Gastroesophageal sphincter (tissue), 4 donors: ENCODE data around the gene LAMA4. TPM values are rescaled to one million over a fixed set of nuclear protein-coding genes. Genes with fewer than 3 reads are reported as not detected.

Experiments used
- ATAC-seq: fragments of 150-250 bp; one replicate; pipeline ENCODE4 v1.9.1; 2016; ENCODE audit warnings: mild to moderate bottlenecking, moderate library complexity
- H3K27ac ChIP-seq, 4 donors: fragments of 200-600 bp; sonication (generic) in 3 of 4; 1 replicate in 3 of 4; 2 replicates in 1 of 4; pipeline ENCODE4 v1.5.1; 2016 to 2019
- H3K27me3 ChIP-seq: fragments of 200-600 bp; sonication (generic); one replicate; pipeline ENCODE4 v1.5.1; 2019
- H3K36me3 ChIP-seq, 2 donors: fragments of 200-600 bp; sonication (generic); one replicate each; pipeline ENCODE4 v1.5.1; 2019; ENCODE audit warnings: control low read depth in 1 of 2
- H3K4me1 ChIP-seq, 3 donors: fragments of 200-600 bp; sonication (generic); 1 replicate in 2 of 3; 2 replicates in 1 of 3; pipeline ENCODE4 v1.5.1; 2016 to 2019; ENCODE audit warnings: control low read depth in 2 of 3
- H3K4me3 ChIP-seq, 2 donors: fragments of 200-600 bp; sonication (generic); one replicate each; pipeline ENCODE4 v1.5.1; 2019; ENCODE audit warnings: mild to moderate bottlenecking in 1 of 2, moderate library complexity in 1 of 2
- H3K9me3 ChIP-seq, 3 donors: fragments of 200-600 bp; sonication (generic); one replicate each; pipeline ENCODE4 v1.5.1; 2017 to 2019; ENCODE audit warnings: control low read depth in 2 of 3
- EP300 ChIP-seq: sonication (generic); formaldehyde crosslinking; IDR thresholded peaks from one replicate; pipeline ENCODE4 v1.6.1; 2017; ENCODE audit warnings: antibody characterized with exemption, mild to moderate bottlenecking
- POLR2A ChIP-seq, 2 donors: fragments of 450-650 bp; IDR thresholded peaks; one replicate each; pipeline ENCODE4 v1.6.1; 2017; ENCODE audit warnings: antibody characterized with exemption in 2 of 2, mild to moderate bottlenecking in 2 of 2, moderate library complexity in 1 of 2
- POLR2AphosphoS5 ChIP-seq: sonication (generic); formaldehyde crosslinking; IDR thresholded peaks from one replicate; pipeline ENCODE4 v1.6.1; 2017; ENCODE audit warnings: antibody characterized with exemption
- WGBS, 2 donors: methylation state at CpG; one replicate each; pipeline ENCODE4 v1.1.5; 2018; ENCODE audit warnings: low coverage in 1 of 2; 5-methylcytosine and 5-hydroxymethylcytosine counted together
- total RNA-seq, 4 donors: library from RNA; depleted of rRNA; stranded (reverse); fragments of >200 nt; gene quantifications; one replicate each; pipeline ENCODE4 v1.1.0, GENCODE V29; 2016
- TF ChIP-seq, protein P1 (sequence below), 4 experiments: fragments of 200-600 bp in 2 of 4; fragments of 450-650 bp in 2 of 4; sonication (generic) in 1 of 4; IDR thresholded peaks; one replicate each; pipeline ENCODE4 v1.5.1; 2017 to 2019; ENCODE audit warnings: antibody characterized with exemption in 4 of 4, mild to moderate bottlenecking in 2 of 4, moderate library complexity in 2 of 4

Gene LAMA4
- total RNA-seq, 4 donors from 2014 or later, result 240 to 305 (median 265) TPM

DNA sequence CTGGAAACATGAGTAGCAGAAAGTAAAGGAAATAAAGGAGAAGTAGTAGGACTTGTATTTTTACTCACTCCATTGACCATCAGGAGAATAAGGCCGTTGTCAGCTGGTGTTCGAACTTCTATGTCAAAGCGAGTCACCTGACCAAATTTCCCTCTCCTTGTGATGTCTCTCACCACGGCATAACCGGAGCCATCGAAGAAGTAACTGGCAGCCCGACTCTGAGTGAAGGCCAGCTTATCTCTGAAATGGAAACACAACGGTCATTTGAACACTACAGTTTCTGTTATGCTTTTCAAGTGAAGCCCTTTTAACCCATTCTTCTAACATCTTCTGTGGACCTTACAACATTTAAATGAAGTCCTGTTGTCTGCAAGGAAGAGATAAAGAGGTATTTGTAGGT is 115.3 kb downstream of the LAMA4 start:
- Histone ChIP-seq H3K4me3 (no peak overlapping the region), H3K27me3 (no peaks in the 10 kb centered on the region), H3K36me3 (peaks cover 6 to 100% of the 10 kb centered on the region in 2 donors), H3K9me3 (no peaks in the 10 kb centered on the region), H3K27ac (peak overlapping the region in 1 of 4 donors; percentile 36), H3K4me1 (no peaks in the 10 kb centered on the region)
- TF ChIP-seq POLR2A (IDR thresholded peaks at IDR 0.05), result no peak
- no peak for TF ChIP-seq POLR2AphosphoS5
- TF ChIP-seq EP300, result no peak
- TF ChIP-seq, protein P1, sequence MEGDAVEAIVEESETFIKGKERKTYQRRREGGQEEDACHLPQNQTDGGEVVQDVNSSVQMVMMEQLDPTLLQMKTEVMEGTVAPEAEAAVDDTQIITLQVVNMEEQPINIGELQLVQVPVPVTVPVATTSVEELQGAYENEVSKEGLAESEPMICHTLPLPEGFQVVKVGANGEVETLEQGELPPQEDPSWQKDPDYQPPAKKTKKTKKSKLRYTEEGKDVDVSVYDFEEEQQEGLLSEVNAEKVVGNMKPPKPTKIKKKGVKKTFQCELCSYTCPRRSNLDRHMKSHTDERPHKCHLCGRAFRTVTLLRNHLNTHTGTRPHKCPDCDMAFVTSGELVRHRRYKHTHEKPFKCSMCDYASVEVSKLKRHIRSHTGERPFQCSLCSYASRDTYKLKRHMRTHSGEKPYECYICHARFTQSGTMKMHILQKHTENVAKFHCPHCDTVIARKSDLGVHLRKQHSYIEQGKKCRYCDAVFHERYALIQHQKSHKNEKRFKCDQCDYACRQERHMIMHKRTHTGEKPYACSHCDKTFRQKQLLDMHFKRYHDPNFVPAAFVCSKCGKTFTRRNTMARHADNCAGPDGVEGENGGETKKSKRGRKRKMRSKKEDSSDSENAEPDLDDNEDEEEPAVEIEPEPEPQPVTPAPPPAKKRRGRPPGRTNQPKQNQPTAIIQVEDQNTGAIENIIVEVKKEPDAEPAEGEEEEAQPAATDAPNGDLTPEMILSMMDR (IDR thresholded peaks at IDR 0.05), result no peak
- WGBS, 2 donors, result 53 to 70% methylated on average over 8 of the region's 8 CpGs
- ATAC-seq, result no peak

DNA sequence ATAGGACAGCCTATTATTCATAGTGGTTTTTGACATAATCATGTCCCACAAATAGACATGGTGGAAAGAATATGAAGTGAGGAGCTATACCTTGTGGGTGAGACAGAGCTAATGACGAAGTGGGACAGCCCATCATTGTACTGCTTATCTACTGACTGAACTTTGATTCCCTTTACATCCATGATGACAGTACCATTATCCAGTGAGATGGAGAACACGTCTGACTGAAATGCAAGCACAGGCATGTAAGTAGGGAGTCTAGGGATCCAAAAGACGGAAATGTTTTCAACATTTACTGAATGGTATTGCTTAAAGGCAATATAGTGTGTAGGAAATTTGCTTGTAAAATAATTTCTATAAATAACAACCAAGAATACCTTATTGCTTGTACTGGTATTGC is 123.5 kb downstream of the LAMA4 start:
- Histone ChIP-seq H3K36me3 (peaks cover 10 to 100% of the 10 kb centered on the region in 2 donors), H3K4me3 (no peak overlapping the region), H3K4me1 (peaks cover 0 to 6% (median 0%) of the 10 kb centered on the region in 3 donors), H3K27ac (peak overlapping the region in 3 of 4 donors; percentile 31 to 50 (median 50)), H3K27me3 (no peaks in the 10 kb centered on the region), H3K9me3 (no peaks in the 10 kb centered on the region)
- WGBS, 2 donors, result 61 to 75% methylated on average over 2 of the region's 3 CpGs
- ATAC-seq, result no peak
- TF ChIP-seq POLR2A (IDR thresholded peaks at IDR 0.05) (no peak), EP300 (no peak), POLR2AphosphoS5 (no peak)
- TF ChIP-seq, protein P1 (IDR thresholded peaks at IDR 0.05), result no peak

DNA sequence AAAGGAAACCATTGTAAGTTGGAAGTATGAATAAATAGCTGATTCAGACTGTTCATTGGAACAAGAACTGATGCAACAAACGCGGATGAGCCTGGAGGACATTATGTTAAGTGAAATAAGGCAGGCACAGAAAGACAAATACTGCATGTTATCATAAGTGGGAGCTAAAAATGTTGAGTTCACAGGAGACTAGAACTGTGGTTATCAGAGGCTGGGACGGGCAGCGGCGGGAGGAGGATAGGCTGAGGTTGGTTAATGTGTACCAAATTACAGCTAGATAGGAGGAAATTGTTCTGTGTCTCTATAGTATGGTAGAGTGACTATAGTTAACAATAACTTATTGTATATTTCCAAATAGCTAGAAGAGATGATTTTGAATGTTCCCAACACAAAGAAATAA is 126.2 kb downstream of the LAMA4 start:
- Histone ChIP-seq H3K27ac (no peak overlapping the region), H3K9me3 (no peaks in the 10 kb centered on the region), H3K4me1 (peaks cover 0 to 6% (median 0%) of the 10 kb centered on the region in 3 donors), H3K36me3 (peaks cover 15 to 100% of the 10 kb centered on the region in 2 donors), H3K4me3 (no peak overlapping the region), H3K27me3 (no peaks in the 10 kb centered on the region)
- 82 to 83% methylated on average over 5 of the region's 5 CpGs for WGBS, 2 donors
- ATAC-seq, result no peak
- TF ChIP-seq EP300 (no peak), POLR2AphosphoS5 (no peak), POLR2A (IDR thresholded peaks at IDR 0.05) (no peak)
- TF ChIP-seq, protein P1 (IDR thresholded peaks at IDR 0.05), result no peak

DNA sequence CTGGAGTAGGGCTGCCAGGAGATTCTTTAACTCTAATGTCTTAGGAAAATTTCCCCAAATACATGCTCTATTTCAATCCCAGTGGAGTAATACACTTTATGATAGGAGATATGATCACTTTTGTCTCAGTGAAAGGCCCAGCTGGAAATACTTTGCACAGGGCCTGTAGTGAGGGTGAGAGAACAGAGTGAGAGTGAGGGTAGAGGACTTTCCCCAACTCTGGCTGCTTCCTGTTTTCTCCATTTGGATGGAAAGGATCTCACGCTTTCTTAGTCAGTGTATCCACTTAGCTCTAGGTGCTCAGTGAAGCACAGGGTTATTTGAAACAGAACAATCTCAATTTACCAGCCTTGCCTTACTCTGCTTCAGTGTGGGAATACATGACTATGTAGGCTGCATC is 130.4 kb downstream of the LAMA4 start:
- WGBS, 2 donors, result 100% methylated on average over 1 of the region's 1 CpG; no CpG with 5 or more reads in 1 of the 2 donors

DNA sequence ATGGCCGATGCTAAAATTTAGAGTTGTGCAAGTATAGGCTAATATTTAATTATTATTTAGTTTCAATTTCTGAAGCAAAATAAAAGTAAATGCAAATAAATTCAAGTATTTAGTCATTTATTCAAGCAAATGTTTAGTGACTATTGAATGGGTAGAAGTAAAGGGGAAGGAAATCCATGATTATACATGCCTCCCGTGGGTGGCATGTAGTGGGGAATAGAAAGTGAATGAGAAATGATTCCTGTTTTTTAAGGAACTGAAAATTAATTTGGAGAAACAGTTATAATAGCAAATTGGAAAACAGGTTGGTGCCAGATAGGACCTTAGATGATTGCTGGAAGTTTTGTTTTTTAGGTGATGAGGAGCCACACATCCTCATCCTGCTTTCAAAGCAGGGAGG is 131.6 kb downstream of the LAMA4 start:
- WGBS, 2 donors, result 59 to 85% methylated on average over 2 of the region's 2 CpGs
- no peaks in the 10 kb centered on the region for H3K4me1 ChIP-seq
- TF ChIP-seq POLR2A (IDR thresholded peaks at IDR 0.05) (no peak), EP300 (no peak), POLR2AphosphoS5 (no peak)
- TF ChIP-seq, protein P1 (IDR thresholded peaks at IDR 0.05), result no peak
- peaks cover 21 to 100% of the 10 kb centered on the region in 2 donors for H3K36me3 ChIP-seq
- no peak for ATAC-seq
- H3K9me3 ChIP-seq, result no peaks in the 10 kb centered on the region
- peak overlapping the region in 1 of 4 donors; percentile 16 for H3K27ac ChIP-seq
- no peaks in the 10 kb centered on the region for H3K27me3 ChIP-seq
- H3K4me3 ChIP-seq, result no peak overlapping the region

More for the DNA sequence above, 130.4 kb downstream of the LAMA4 start:
- ATAC-seq, result no peak
- H3K27ac ChIP-seq, result peak overlapping the region in 1 of 4 donors; percentile 43
- no peak overlapping the region for H3K4me3 ChIP-seq
- no peaks in the 10 kb centered on the region for H3K27me3 ChIP-seq
- H3K36me3 ChIP-seq, result peaks cover 26 to 100% of the 10 kb centered on the region in 2 donors
- TF ChIP-seq EP300 (no peak), POLR2AphosphoS5 (no peak), POLR2A (IDR thresholded peaks at IDR 0.05) (no peak)
- TF ChIP-seq, protein P1 (IDR thresholded peaks at IDR 0.05), result no peak
- H3K9me3 ChIP-seq, result no peaks in the 10 kb centered on the region
- H3K4me1 ChIP-seq, result no peaks in the 10 kb centered on the region
